Neuron (in vitro differentiated cells): Measurements from ENCODE around the gene ZC4H2.
"Not testable (repeated sequence)": the region's sequence is repeated elsewhere in the genome, so short reads cannot be mapped to it uniquely, and the experiment has no call there.

Experiments
- H2AFZ ChIP-seq: one replicate; pipeline ENCODE4 v1.6.1; 2013; ENCODE audit warnings: low read depth, mild to moderate bottlenecking, inconsistent platforms, low read length, moderate library complexity
- H3K27me3 ChIP-seq: one replicate; pipeline ENCODE4 v1.6.1; 2013; ENCODE audit warnings: low read length; ENCODE audit not compliant: insufficient read depth
- H3K36me3 ChIP-seq: one replicate; pipeline ENCODE4 v1.6.1; 2013; ENCODE audit warnings: low read length; ENCODE audit not compliant: insufficient read depth
- H3K4me1 ChIP-seq: one replicate; pipeline ENCODE4 v1.6.1; 2013; ENCODE audit warnings: low read length; ENCODE audit not compliant: insufficient read depth
- H3K4me3 ChIP-seq: 2 replicates; pipeline ENCODE4 v1.5.1; 2013; ENCODE audit warnings: mild to moderate bottlenecking, low read length, moderate library complexity
- H3K9me3 ChIP-seq: one replicate; pipeline ENCODE4 v1.6.1; 2013; ENCODE audit warnings: low read length

ZC4H2 gene, protein sequence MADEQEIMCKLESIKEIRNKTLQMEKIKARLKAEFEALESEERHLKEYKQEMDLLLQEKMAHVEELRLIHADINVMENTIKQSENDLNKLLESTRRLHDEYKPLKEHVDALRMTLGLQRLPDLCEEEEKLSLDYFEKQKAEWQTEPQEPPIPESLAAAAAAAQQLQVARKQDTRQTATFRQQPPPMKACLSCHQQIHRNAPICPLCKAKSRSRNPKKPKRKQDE

GRCh38 chrX:64975989-64976672 is at the start of gene ZC4H2:
Gene ZC4H2, minus strand, starts transcription at chrX:64976450. Its CDS starts 73 bp downstream, at chrX:64976377.
- Histone ChIP-seq H3K27me3 (no peaks in the 10 kb centered on the region), H3K9me3 (no peaks in the 10 kb centered on the region), H3K36me3 (no peaks in the 10 kb centered on the region), H3K4me1 (peaks cover 6% of the 10 kb centered on the region), H3K4me3 (peak within 1 kb of the TSS; percentile 76), H2AFZ (peak within 1 kb of the TSS; percentile 29)

DNA sequence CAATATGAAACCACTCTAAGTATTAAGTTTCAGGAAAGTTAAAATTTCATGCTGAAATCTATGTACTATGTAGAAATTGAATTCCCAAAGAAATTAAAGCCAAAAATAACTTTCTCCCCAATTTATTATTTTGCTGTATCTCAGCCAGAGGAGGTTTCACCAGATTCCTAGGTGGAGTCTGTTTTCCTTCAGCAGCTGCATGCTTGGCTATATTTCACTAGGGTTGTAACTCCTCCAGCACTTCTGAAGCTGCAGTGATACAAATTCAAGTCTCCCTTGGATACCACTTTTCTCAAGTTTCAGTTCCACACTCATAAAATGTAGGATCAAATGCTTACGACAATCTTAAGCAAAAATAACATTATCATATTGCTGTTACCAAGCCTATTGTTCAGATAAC is 41.2 kb upstream of the ZC4H2 start:
- H3K4me3 ChIP-seq: no peak overlapping the region
- no peaks in the 10 kb centered on the region for H3K27me3 ChIP-seq
- H3K36me3 ChIP-seq: no peaks in the 10 kb centered on the region
- H2AFZ ChIP-seq: no peak overlapping the region
- H3K9me3 ChIP-seq: no peaks in the 10 kb centered on the region
- no peaks in the 10 kb centered on the region for H3K4me1 ChIP-seq

DNA sequence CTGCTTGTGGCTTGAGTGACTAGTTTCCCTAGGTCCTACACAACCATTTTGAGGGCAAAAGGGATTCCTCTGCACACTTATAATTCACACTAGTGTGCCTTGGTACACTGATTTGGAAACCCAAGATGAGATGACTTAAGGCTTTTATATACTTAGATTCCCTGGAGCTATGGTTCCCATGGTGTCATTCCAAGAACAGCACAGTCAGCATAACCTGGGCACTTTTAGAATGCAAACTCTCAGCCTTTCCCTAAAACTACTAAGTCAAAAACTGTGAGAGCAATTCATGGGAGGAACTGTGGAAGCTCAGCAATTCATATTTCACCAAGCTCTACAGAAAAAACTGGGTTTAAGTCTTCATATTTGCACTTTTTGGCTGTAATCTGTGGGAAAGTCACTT is 38.0 kb upstream of the ZC4H2 start:
- H2AFZ ChIP-seq: no peak overlapping the region
- H3K36me3 ChIP-seq: no peaks in the 10 kb centered on the region
- no peak overlapping the region for H3K4me3 ChIP-seq
- H3K9me3 ChIP-seq: no peaks in the 10 kb centered on the region
- no peaks in the 10 kb centered on the region for H3K4me1 ChIP-seq
- H3K27me3 ChIP-seq: no peaks in the 10 kb centered on the region

GRCh38 chrX:65009459-65009858 is 33.2 kb upstream of the ZC4H2 start:
- no peaks in the 10 kb centered on the region for H3K9me3 ChIP-seq
- no peaks in the 10 kb centered on the region for H3K36me3 ChIP-seq
- H2AFZ ChIP-seq: no peak overlapping the region
- H3K27me3 ChIP-seq: no peaks in the 10 kb centered on the region
- no peaks in the 10 kb centered on the region for H3K4me1 ChIP-seq
- no peak overlapping the region for H3K4me3 ChIP-seq

GRCh38 chrX:65002208-65002607 is 26.0 kb upstream of the ZC4H2 start:
- not testable (repeated sequence) for H3K27me3 ChIP-seq, H3K36me3 ChIP-seq

DNA sequence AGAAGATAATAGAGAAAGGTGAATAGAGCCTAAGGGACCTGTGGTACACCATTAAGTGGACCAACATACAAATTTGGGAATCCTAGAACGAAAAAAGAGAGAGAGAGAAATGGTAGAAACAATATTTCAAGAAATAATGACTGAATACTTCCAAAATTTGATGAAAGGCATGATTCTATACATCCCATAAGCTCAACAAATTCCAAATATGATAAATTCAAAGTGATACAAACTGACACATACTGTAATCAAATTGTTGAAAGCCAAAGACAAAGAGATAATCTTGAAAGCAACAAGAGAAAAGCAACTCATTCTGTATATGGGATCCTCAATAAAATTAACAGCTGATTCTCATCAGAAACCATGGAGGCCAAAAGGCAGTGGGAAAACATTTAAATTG is 20.6 kb upstream of the ZC4H2 start:
- Histone ChIP-seq H2AFZ (no peak overlapping the region), H3K4me1 (no peaks in the 10 kb centered on the region), H3K4me3 (no peak overlapping the region), H3K36me3 (no peaks in the 10 kb centered on the region), H3K9me3 (peaks cover 2% of the 10 kb centered on the region), H3K27me3 (no peaks in the 10 kb centered on the region)

More at GRCh38 chrX:65002208-65002607, 26.0 kb upstream of the ZC4H2 start:
- H2AFZ ChIP-seq, H3K4me1 ChIP-seq, H3K4me3 ChIP-seq, H3K9me3 ChIP-seq: not testable (repeated sequence)

DNA sequence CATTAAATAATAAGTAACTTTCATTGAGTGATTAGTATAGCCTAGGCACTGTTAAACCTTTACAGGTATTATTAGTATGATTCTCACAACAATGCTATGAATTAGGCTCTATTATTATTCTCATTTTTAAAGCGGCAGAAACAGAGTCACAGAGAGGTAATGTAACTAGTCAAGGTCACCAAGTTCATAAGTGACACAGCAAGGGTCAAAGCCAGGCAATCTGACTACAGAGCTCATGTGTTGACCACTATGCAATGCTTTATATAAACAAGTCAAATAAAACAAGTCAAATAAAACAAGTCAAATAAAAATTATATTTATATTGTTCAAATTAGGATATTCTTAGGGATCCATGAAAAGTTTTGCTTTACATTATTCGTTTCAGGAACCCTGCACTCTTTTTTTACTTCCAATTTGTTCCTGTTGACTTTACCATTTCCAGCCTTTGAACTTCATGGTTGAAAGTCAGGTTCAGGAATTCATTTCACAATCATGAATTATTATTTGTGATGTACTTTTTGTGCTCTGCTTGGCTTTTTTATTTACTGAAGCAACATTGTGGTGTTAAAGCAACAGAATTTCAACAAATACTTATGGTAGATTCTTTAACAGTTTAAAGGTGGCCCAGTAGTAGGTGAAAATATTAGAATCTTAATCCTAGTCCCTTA is 18.0 kb upstream of the ZC4H2 start:
- H3K4me1 ChIP-seq: no peaks in the 10 kb centered on the region
- no peaks in the 10 kb centered on the region for H3K36me3 ChIP-seq
- no peaks in the 10 kb centered on the region for H3K27me3 ChIP-seq
- H2AFZ ChIP-seq: no peak overlapping the region
- no peak overlapping the region for H3K4me3 ChIP-seq
- no peaks in the 10 kb centered on the region for H3K9me3 ChIP-seq

- H3K9me3 ChIP-seq: no peaks in the 10 kb centered on the region
- peaks cover 6% of the 10 kb centered on the region for H3K4me1 ChIP-seq
- H3K27me3 ChIP-seq: no peaks in the 10 kb centered on the region
- no peak overlapping the region for H2AFZ ChIP-seq
- no peak overlapping the region for H3K4me3 ChIP-seq
- no peaks in the 10 kb centered on the region for H3K36me3 ChIP-seq
These were observed 1.6 kb upstream of the ZC4H2 start for GRCh38 chrX:64977830-64978229.

GRCh38 chrX:64977051-64977450 is 801 bp upstream of the ZC4H2 start:
- Histone ChIP-seq H3K27me3 (no peaks in the 10 kb centered on the region), H2AFZ (peak overlapping the region; percentile 13), H3K4me3 (peak overlapping the region; percentile 76), H3K4me1 (peaks cover 6% of the 10 kb centered on the region), H3K36me3 (no peaks in the 10 kb centered on the region), H3K9me3 (no peaks in the 10 kb centered on the region)

- Histone ChIP-seq H3K27me3 (no peaks in the 10 kb centered on the region), H3K9me3 (no peaks in the 10 kb centered on the region), H3K4me3 (peak overlapping the region; percentile 76), H3K4me1 (peaks cover 6% of the 10 kb centered on the region), H2AFZ (peak overlapping the region; percentile 13), H3K36me3 (no peaks in the 10 kb centered on the region)
These were observed 407 bp upstream of the ZC4H2 start for GRCh38 chrX:64976673-64977040.

- Histone ChIP-seq H3K4me3 (peak overlapping the region; percentile 76), H3K36me3 (no peaks in the 10 kb centered on the region), H3K27me3 (no peaks in the 10 kb centered on the region), H3K9me3 (no peaks in the 10 kb centered on the region), H3K4me1 (peaks cover 6% of the 10 kb centered on the region), H2AFZ (peak overlapping the region; percentile 29)
These were observed 759 bp downstream of the ZC4H2 start for GRCh38 chrX:64975491-64975890.

DNA sequence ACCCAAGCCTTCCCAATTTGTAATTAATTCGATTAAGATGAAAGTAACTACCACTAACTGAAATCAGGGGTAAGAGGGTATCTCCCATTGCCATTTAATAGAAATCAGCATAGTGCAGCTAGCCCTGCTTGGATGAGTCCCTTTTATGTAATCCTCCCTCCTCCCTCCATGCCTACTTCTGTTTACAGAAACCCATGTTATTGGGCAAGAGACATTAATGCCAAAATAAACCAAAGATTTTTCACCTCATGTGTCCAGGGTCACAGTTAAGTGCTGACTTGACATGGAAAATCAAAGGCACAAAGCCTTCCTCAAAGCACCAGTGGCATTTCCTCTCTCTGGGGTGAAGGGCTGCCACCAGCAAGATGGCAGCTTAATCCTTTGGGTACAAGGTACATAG is 50.8 kb downstream of the ZC4H2 start:
- H3K9me3 ChIP-seq: no peaks in the 10 kb centered on the region
- no peak overlapping the region for H2AFZ ChIP-seq
- H3K27me3 ChIP-seq: no peaks in the 10 kb centered on the region
- H3K4me3 ChIP-seq: no peak overlapping the region
- no peaks in the 10 kb centered on the region for H3K4me1 ChIP-seq
- no peaks in the 10 kb centered on the region for H3K36me3 ChIP-seq

DNA sequence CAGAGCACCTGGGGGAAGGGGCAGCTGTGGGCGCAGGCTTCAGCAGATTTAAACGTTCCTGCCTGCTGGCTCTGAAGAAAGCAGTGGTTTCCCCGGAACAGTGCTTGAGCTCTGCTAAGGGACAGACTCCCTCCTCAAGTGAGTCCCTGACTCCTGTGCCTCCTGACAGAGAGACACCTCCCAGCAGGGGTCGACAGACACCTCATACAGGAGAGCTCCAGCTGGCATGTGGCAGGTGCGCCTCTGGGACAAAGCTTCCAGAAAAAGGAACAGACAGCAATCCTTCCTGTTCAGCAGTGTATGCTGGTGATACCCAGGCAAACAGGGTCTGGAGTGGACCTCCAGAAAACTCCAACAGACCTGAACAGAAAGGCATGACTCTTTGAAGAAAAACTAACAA is 68.1 kb downstream of the ZC4H2 start:
- Histone ChIP-seq H3K4me3 (no peak overlapping the region), H3K36me3 (peaks cover 4% of the 10 kb centered on the region), H2AFZ (no peak overlapping the region), H3K27me3 (no peaks in the 10 kb centered on the region), H3K4me1 (no peaks in the 10 kb centered on the region), H3K9me3 (no peaks in the 10 kb centered on the region)
